ENCODE measurements around the gene FCER2.
"Not testable (repeated sequence)": the region's sequence is repeated elsewhere in the genome, so short reads cannot be mapped to it uniquely, and the experiment has no call there.

The FCER2 gene

GRCh38 chr19:7701654-7702457 is at the start of gene FCER2:
Gene FCER2, minus strand, starts transcription at chr19:7702131. Its CDS starts 2,371 bp downstream, at chr19:7699760.
- no peak for DNase-seq

GRCh38 chr19:7751157-7751783 is 49.3 kb upstream of the FCER2 start:
- DNase-seq = no peak

- DNase-seq = no peak
Measured at GRCh38 chr19:7748756-7749155, 46.8 kb upstream of the FCER2 start.

- no peak for DNase-seq
Measured at GRCh38 chr19:7748171-7748570, 46.2 kb upstream of the FCER2 start.

GRCh38 chr19:7746903-7747884 is 45.3 kb upstream of the FCER2 start, which contains the start of gene CD209:
Gene CD209, minus strand, starts transcription at chr19:7747534. Its CDS starts 23 bp downstream, at chr19:7747511.
- no peak for DNase-seq

- not testable (repeated sequence) for DNase-seq
Measured at GRCh38 chr19:7746306-7746705, 44.4 kb upstream of the FCER2 start.

- no peak for DNase-seq
Measured at GRCh38 chr19:7744871-7745650, 43.1 kb upstream of the FCER2 start.

- no peak for DNase-seq
Measured at GRCh38 chr19:7744199-7744786, 42.4 kb upstream of the FCER2 start.

DNA sequence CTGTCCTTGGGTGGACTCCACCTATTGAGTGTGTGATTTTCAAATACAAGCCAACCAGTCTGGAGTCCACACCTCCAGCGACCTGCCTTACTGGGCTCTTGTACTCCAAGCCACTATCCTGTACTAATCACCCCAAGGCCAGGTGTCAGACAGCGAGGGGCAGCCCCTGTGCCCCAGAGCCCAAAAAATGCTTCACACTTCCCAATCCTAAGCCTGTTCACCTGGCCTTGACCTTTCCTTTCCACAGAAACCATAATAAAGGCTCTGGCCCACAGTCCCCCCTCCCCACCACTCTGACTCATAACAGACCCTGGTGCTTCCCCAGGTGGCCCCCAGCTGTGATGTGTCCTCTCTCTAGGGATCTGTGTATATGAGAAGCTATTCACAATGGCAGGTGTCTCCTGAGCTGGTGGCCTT is 41.5 kb upstream of the FCER2 start:
- no peak for DNase-seq

DNA sequence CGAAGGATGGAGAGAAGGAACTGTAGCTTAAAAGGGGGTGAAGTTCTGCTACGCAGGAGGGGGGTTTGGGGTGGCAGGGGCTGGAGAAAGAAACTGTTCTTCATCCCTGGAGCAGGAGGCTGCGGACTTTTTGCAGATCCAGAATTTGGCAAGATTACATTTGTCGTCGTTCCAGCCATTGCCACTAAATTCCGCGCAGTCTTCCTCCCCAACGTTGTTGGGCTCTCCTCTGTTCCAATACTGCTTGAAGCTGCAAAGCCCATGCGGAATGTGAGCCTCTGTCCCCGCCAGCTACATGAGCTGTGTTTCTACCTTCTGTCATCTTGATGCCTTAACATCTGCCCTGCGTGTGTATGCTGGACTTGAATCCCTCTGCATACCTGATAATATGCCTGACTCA is 41.1 kb upstream of the FCER2 start:
- DNase-seq = no peak

- DNase-seq = no peak
Measured at GRCh38 chr19:7742575-7742974, 40.6 kb upstream of the FCER2 start.

DNA sequence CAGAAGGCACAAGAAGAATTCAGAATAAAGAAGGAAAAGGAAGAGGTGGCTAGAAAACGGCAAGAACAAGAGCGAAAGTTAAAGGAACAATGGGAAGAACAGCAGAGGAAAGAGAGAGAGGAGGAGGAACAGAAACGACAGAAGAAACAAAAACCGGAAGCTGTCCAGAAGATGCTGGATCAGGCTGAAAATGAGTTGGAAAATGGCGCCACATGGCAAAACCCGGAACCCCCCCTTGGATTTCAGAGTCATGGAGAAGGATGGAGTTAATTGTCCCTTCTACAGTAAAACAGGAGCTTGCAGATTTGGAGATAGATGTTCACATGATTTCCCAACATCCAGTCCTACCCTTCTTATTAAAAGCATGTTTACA is 38.7 kb upstream of the FCER2 start:
- no peak for DNase-seq

DNA sequence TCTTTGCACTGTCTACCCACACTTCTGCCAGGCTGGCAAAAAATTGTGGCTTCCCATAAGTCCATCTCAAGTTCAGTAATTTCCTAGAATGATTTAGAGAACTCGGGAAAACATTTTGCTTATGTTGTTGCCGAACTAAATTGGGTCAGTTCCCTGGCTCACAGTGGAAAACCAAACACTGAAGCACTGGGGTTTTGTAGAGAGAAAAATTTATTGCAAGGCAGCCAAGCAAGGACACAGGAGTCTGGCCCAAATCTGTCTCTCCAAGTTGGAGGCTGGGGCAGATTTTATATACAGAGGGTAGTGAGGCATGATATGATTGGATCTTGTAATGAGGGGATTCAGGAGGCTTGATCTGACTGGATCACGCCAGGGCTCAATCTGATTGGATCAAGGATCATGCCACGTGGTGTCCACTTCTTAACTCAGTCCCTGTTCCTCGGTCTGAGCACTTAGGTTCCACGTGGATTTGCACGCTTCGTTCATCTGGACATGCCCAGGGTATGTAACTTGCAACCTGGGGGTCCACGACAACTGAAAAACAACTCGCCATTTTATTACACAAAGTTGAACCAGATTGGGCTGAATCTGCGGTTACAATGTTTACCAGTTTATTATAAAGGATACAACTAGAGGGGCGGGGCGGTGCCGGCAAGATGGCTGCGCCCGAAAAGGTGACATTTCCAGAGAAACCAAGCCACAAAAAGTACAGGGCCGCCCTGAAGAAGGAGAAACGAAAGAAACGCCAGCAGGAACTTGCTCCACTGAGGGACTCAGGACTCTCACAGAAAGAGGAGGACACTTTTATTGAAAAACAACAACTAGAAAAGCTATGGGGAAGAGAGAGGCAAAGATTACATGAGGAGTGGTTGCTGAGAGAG is 38.1 kb upstream of the FCER2 start:
- no peak for DNase-seq

GRCh38 chr19:7739211-7739755 is 37.4 kb upstream of the FCER2 start:
- no peak for DNase-seq

- no peak for DNase-seq
Measured at GRCh38 chr19:7738023-7738422, 36.1 kb upstream of the FCER2 start.

- no peak for DNase-seq
Measured at GRCh38 chr19:7737215-7737614, 35.3 kb upstream of the FCER2 start.

DNA sequence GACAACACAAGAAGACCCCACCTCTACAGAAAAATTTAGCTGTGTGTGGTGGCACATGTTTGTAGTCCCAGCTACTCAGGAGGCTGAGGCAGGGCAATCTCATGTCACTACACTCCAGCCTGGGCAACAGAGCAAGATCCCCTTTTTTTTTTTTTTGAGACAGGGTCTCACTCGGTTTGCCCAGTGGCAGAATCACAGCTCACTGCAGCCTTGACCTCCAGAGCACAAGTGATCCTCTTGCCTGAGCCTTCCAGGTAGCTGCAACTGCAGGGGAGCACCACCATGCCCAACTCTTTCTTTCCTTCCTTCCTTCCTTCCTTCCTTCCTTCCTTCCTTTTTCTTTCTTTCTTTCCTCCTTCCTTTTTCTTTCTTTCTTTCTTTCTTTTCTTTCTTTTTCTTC is 34.2 kb upstream of the FCER2 start:
- DNase-seq = no peak

- peak; percentile 46 for DNase-seq
Measured at GRCh38 chr19:7734220-7735203, 32.6 kb upstream of the FCER2 start.

DNA sequence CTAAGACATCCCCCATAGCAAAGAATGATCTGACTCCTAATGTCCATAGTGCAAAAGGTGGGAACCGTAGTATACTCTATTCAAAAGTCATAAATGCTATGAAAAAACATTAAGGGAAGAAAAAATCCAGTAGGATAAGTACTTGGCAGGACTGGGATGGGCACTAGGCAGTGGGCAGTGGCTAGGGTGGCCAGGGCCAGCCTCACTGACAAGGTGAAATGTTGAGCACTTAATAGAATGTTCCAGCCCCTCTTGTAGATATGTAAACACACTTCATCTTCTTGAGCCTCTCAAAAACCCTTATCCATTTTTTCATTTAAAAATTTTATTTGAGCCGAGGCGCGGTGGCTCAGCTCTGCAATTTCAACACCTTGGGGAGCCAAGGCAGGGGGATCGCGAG is 31.4 kb upstream of the FCER2 start:
- DNase-seq = no peak

All from GF-D8 (cell line).